Stimulated activated CD8-positive, alpha-beta memory T cell treated with anti-CD3 and anti-CD28 coated beads, Interleukin-12 subunit alpha, Interleukin-12 subunit beta, amount 100 ng/mL, for 1 hour (primary cell): Measurements from ENCODE around the gene CLIP4.

ENCODE experiments used
- DNase-seq: peaks from one replicate; pipeline ENCODE4 v3.0.0-alpha.2; 2020; ENCODE audit warnings: low read depth

CLIP4 gene

DNA sequence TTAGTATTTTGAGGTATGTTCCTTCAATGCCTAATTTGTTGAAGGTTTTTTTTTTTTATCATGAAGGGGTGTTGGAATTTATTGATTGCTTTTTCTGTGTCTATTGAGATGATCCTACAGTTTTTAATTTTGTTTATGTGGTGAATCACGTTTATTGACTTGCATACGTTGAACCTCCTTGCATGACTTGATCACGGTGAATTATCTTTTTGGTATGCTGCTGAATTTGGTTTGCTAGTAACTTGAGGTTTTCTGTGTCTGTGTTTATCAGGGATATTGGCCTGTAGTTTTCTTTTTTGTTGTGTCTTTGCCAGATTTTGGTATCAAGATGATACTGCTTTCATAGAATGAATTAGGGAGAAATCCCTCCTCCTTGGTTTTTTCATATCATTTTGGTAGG lies 23.9 kb downstream of the CLIP4 start:
- DNase-seq: no peak

DNA sequence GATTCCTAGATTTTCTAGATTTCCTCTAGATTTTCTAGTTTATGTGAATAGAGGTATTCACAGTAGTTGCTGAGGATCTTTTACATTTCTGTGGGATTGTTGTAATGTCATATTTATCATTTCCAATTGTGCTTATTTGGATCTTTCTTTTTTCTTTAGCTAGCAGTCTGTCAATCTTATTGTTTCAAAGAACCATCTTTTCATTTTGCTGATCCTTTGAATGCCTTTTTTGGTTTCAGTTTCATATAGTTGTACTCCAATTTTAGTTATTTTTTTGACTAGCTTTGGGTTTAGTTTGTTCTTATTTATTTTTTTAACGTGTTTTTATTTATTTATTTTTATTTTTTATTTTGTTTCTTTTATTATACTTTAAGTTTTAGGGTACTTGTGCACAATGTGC lies 24.5 kb downstream of the CLIP4 start:
- DNase-seq: no peak

DNA sequence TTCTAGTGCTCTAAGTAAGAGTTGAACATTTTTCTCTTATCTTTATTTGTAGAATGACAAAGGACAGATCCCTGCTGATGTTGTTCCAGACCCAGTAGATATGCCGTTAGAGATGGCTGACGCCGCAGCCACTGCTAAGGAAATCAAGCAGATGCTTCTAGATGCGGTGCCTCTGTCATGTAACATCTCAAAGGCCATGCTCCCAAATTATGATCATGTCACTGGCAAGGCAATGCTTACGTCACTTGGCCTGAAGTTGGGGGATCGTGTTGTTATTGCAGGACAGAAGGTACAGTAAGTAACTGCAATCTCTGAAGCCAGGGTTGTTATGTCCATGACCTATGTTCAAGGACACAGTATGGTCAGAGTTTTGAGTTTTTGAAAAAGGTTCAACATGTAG lies 28.4 kb downstream of the CLIP4 start:
- DNase-seq: no peak

DNA sequence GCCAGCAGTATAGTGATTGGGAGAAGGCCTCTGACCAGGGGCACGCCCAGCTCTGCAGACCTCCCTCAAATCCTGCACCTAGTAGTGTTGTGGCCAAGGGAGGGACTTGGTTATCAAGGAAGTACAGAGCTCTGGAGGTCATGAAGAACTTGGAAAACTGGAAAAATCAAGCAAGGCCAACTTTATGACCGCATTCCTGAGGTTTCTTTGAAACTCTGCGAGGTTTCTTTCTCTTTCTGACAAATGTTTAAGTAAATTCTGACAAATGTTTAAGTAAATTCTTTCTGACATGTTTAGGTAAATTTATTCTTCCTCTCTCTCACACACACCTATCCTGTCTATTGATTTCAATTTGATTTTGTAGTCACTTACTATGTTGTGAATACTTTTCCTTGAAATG lies 31.0 kb downstream of the CLIP4 start:
- DNase-seq: no peak

DNA sequence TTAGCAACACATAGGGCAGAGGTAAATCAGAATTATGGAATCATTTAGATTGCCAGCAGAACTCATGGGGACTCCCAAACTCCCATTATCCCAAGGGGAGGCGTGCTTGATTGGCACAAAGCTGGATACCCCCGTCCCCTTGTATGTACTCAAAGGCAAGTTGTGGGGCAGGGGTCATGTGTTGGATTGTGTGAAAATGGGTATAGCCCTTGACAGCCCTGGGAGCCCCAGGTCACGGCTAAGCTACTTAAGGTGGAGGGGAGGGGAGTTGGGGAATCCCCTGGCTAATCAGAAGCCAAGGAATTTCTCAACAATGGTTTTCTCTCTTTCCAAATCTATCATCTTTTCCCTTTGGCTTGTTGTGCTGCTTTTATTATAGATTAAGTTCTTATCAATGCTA lies 32.7 kb downstream of the CLIP4 start:
- no peak for DNase-seq

DNA sequence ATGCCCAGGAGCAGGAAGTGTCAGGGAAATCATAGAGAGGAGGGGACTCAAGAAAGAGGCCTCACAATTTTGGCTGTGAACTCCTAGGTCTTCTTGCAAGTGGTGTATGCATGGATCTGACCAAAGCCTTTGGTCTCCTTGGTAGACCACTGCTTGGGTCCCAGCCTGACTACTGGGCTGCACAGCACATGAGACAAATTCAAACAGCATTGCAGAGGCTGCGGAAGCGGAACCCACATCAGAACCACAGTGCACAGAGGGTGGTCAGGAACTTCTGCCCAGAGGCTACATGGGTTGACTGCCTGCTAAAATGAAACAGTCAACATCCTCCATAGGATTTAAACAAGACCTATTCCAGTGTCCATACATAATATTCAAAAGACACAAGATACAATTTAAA lies 39.4 kb downstream of the CLIP4 start:
- no peak for DNase-seq

DNA sequence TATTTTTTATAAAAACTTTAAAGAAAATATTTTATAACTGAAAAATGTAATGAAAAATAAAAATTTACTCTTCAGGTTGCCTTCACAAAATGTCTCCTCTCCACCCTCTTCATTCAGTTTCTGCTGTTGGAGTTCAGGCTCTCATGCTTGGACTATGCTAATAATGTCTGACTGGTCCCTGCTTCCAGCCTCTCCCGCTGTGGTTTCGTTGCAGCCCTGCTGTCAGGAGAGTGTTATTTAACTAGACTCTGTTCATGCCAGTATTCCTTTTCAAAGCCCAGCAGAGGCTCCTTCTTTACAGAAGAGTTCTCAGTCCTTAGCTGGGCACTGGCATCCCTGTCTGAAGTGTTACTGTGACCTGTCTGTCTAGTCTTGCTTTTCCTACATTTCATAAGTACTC lies 40.4 kb downstream of the CLIP4 start:
- DNase-seq: no peak

DNA sequence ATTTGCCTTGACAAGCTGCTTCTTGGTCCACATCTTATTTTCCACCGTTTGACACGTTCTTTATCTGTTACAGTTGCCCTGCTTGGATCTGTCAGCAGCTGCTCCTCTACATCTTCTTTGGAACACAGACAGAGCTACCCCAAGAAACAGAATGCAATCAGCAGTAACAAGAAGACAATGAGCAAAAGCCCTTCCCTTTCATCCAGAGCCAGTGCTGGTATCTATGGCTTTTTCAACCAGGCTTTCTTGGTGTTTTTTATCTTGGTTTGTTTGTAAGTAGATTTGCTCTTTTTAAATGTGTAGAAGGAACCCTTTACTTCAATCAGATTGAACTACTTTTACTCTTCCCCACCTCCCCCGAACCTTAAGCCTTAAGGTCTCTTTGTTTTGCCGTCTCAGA lies 41.9 kb downstream of the CLIP4 start:
- DNase-seq: no peak

DNA sequence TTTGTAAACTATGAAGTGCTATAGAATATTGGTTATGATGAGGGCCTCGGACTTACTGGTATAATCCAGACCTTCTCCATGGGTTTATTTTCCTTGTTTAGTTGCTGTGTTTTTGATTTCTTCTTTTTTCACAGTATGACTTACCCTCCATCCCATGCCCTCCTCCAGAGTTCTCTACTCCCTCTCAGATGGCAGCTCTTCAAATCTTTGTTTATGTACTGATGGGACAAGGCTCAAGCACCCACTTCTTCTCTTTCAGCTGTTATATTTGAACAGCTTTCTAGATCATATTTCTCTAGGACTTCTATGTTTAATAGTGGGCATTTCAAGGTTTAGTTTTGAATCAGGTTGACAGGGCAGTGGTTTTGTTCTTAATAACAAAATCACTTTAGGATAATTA lies 43.9 kb downstream of the CLIP4 start:
- no peak for DNase-seq

DNA sequence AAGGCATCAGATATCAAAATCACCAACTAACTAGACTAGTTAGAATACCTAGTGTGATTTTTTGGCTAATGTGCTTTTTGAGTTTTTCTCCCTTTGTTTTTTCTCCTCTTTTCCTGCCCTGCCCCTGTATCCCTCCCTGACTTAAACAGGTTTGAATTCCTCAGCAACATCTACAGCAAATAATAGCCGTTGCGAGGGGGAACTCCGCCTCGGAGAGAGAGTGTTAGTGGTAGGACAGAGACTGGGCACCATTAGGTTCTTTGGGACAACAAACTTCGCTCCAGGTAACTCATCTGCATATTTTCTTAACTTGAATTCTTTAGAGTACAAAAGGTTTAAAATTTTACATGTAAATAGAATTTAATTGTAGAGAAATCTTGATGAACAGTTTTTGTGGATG lies 45.0 kb downstream of the CLIP4 start:
- no peak for DNase-seq

DNA sequence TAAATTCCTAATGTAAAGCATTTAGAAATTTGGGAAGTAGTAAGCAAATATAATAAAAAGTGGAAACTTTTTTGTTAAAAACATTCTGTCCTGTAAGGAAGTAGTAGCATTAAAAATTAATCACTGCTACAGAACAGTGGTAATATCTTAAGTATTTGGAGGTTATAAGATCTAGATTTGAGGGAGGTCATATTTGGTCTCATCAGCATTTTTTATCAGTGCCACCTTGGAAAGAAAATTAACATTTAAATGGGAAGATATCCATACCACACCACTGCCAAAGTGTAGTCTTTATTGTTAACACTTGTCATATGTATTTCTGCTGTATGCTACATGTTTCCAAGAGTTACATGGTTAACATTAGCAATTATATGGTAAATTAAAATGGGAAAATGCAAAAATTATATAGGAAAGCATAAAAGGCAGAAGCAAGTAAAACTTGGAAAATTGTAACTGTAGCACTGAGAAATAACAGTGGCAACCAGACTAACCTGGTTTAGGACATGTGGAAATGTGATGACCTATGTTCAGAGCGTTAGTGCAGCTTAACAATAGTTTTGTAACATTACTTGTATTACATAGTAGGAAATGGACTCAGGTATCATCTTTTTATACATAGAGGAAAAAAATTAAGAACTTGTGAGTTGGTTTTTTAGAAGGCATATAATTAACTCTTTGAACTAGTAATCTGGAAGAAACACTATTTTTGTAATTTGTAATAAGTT lies 47.2 kb downstream of the CLIP4 start:
- DNase-seq: no peak

DNA sequence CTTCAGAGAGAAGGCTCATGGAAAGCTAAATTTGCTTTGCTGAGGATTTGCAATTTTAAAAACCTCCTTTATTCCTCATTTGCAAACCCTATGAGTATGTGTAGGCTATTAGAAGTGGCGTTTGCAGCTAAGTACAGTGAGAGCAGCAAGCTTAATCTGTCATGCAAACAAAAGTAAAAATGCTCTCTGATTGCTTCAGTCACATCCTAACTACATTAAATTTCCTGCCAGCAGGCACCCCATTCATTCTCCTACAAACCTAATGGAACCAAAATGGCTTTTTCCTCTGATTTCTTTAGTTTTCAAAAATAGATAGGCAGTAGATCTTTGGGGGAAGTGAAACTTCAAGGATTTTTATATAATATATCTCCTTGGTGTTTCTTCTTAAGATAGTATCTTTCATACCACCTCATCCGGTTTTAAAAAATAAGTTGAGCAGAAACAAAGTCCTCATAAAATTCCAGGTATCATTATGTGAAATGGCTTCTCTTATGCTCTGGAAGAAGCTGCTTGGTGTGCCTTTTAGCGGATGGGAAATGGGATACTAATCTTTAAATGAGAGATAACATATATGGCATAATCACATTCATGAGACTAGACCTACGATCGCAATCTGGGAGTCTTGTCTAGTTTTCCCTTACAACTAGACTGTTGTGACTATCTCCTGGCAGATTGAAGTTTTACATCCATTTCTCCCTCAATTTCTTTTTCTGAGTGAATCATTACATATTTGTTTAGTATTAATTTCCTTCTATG lies 49.1 kb downstream of the CLIP4 start:
- DNase-seq: no peak

DNA sequence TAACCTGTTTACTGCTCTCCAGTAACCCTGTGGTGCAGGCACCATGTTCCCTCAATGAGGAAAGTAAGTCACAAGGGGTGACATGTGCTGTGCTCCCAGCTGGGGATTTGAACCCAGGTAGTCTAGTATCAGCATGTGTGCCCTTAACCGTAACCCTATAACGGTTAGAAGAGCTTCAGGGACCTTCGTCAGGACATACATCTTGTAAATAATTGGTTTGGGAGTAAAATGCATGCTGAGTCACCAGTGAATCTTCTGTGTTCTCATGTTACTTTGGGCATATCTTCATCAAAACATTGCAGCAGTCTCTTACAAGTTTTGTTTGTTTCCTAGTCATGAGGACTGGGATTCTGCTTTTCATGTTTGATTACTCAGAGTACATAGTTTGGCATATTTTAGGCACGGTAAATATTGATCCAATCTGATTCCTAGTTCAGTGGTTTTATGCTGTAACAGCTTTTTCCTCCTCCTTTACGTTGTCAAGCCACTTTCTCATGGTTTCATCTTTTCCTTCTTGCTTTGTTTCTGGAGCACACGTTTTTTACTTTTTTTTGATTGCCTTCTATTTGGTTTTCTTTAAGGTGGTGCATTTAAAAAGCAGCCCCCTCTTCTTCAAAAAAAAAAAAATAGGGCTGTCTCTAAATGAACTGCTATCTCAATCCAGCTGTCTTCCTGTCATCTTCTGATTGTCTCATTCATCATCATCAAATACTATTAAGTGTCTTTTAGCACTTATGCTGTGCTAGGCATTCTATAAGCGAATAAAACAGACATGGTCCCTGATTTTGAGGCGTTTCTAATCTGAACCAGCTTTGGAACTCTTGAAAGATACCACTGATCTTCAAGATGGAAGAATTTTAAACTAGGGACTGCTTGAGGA lies 50.4 kb downstream of the CLIP4 start:
- no peak for DNase-seq

DNA sequence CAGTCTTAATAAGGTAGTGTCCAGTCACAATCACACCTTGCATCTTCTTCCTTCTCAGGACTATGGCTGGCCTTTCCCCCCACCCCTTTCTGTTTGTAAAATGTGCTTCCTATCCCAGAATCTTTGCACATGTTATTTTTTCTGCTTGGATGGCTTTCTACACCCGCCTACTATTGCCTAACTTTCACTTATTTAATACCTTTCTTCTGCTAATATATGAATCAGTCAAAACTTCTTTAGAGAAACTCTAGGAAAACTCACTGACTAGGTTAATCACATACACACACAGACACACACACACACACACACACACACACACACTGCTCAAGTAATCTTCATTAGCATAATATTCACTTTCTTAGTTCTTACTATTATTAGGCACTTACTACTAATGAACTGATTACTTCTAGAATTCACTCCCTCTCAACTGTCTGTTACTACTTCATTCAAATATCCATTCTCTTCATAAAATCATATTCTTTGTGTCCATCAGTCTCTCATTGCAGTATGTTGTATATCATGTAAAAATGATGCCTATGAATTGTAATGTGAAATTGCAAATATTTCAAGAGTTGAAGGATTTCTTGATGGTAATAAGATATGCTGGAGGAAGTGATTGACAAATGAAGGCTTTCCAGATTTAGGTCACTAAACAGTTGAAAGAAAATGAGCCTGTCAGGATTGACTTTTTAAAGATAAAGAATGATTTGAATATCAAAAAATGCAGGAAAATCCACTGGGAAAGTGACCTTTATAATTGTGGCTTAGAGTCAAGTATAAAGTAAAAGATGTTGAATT lies 51.2 kb downstream of the CLIP4 start:
- DNase-seq: no peak

DNA sequence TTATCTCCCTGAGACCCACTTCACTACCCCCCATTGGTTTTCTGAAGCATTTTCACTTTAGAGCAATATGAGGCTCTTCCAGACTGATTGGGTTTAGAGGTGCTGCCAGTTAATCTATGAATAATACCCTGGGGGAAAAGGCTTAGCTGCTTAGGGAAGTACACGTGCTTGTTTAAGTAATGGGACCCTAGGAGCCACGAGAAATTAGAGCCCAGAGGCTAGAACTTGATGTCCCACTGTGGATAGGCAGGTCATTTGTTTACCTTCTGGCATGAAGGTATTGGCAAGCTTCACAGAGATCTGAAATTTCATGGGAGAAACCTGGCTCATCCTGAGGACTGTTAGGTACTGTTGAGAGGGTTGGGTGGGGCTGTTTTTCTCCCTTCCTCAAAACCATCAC lies 59.7 kb downstream of the CLIP4 start:
- DNase-seq: no peak

DNA sequence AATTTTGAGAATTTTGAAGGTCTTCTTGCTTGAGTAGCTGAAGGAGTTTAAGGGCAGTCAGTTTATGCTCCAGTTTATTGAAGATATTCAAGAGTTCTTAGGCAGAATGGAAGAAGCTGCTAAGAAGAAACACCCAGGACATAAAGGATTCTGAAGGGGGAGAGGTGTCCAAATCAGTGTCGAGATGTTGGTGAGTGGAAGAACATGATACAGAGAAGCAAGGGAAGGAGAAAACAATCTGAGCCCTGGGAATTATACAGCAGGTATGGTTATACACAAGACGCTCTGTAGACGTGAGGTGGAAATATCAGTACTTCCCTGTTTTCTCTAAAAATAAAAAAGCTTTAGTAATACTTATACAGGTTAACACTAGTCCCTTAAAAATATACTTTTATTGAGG lies 60.1 kb downstream of the CLIP4 start:
- DNase-seq: no peak

DNA sequence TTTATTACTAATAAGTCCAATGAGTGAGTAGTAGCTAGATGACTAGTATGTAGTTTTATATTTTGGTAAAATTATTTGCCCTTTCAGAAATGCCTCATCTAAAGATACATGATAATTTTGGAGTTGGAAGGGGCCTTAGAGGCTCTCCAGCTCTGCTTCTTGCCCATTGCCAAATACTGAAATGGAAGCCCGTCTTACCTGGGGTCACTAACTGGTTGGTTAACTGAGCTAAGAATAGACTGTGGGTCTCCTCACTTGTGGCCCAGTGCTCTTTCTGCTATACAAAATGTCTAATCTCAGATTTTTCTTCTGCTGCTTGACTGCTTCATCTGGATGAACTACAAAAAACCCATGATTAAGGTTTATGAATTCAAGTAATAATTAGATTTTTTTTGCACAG lies 67.1 kb downstream of the CLIP4 start:
- DNase-seq: no peak

DNA sequence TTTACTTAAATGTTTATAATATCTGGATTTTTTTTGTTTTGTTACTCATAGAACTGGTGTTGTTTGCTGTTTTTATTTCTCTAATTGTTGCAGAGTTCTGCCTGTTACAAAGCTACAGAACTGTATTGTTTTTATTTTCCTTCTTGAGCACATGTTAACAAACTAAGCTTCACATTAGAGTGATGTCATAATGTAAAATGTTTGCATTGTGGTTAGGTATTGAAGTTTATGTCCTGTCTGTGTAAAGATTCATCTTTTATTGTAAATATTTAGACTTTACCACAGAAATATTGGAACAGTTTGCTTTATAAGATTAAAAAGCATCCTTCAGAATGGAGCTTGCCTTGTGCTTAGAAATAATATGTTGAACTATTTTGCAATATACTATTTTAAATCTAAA lies 67.7 kb downstream of the CLIP4 start:
- no peak for DNase-seq

DNA sequence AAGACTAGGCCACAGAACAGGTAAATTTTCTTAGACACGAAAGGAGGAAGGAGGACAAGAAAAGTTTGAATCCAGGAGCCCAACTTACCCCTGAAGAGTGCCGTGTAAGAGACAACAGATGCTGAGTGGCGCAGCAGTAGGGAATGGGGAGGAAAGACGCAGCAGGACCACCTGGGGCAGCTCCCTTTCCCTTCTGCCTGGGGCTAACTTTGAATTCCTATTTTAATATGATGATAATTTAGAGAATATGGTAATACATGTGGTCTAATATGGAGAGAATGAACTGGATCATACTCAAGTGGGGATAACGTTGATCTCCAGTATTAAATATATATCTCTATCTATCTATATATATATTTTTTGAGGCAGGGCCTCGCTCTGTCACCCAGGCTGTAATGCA lies 69.3 kb downstream of the CLIP4 start:
- DNase-seq: no peak

DNA sequence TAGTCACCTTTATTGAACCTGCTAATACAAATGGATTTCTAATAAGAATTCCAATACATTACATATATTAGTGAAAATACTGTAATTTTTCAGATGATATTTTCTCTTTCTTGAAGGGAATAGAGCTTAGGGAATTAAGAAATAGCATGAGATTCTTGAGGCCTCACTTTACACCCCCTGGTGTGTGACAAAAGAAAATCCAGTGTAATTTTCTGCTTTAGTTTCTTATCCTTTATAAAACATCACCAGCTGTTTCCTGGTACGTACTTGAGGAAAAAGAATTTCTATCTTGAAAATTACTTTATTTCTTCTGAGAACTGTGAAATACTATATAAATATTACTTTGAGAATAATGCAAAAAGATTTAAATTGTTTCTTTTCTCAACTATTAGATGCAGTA lies 71.6 kb downstream of the CLIP4 start:
- DNase-seq: no peak

DNA sequence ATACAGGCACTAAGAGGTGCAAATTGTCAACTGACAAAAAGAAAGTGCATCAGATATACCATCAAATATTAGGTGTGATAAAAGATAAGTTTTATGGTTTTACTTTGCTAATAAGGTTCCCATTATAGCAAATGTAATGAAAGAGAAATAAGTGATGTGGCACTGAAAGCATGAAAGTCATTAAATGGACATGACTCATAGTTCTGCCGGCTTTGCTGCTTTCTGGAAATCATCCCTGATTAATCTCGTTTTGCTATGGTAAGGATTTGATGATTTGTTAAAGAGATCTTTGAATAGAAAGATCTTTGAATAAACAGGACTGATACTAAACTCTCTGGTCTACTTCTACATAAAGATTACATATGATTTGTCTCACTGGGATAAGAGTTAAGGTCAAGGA lies 72.7 kb downstream of the CLIP4 start:
- DNase-seq: no peak

DNA sequence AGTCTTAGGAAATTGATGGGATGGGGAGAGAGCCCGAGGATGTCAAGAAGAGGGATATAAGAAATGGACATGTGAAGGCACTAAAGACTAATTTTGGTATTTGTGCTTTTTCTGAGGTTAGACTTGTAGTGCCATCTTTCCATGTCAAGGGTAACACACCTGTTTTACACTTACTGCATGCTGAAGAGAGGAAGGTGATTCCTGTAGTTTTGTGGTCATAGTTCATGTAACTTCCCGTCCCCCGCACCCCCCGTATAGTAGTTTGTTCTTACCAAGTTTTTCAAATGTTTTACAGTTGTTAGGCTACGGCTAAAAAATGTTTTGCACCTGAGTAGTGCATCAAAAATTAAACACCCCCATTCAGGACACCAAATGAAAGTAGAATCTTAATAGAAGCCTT lies 73.8 kb downstream of the CLIP4 start:
- DNase-seq: no peak
